SU-DHL-6 (cell line): ENCODE results near the gene LRRC4C.

Source experiments
- H2AFZ ChIP-seq: fragments of 200-600 bp; sonication (generic); 2 replicates; pipeline ENCODE4 v1.6.1; 2014; ENCODE audit warnings: low read depth, mild to moderate bottlenecking, moderate library complexity, mixed read lengths, antibody characterized with exemption, low read length; ENCODE audit not compliant: severe bottlenecking
- H3F3A ChIP-seq: fragments of 200-600 bp; shearing (Covaris generic); 2 replicates; pipeline ENCODE4 v1.6.0; 2016; ENCODE audit warnings: antibody characterized with exemption, mild to moderate bottlenecking; ENCODE audit not compliant: insufficient read depth
- H3K27ac ChIP-seq: fragments of 200-600 bp; sonication (generic); 2 replicates; pipeline ENCODE4 v1.5.1; 2016; ENCODE audit warnings: low read depth, mild to moderate bottlenecking, low read length, moderate library complexity, mixed read lengths
- H3K27me3 ChIP-seq: fragments of 200-600 bp; sonication (generic), shearing (Covaris generic); 2 replicates; pipeline ENCODE4 v1.6.0; 2014; ENCODE audit warnings: mild to moderate bottlenecking, low read length
- H3K36me3 ChIP-seq: fragments of 200-600 bp; sonication (generic); 2 replicates; pipeline ENCODE4 v1.6.1; 2014; ENCODE audit warnings: mild to moderate bottlenecking, low read length, mixed read lengths
- H3K4me2 ChIP-seq: fragments of 300-600, 200-600 bp; shearing (Covaris generic), sonication (generic); 2 replicates; pipeline ENCODE4 v1.6.0; 2014; ENCODE audit warnings: low read length, low read depth, mild to moderate bottlenecking; ENCODE audit not compliant: poor library complexity, severe bottlenecking
- H3K4me3 ChIP-seq: fragments of 200-600 bp; sonication (generic); 2 replicates; pipeline ENCODE4 v1.5.1; 2014; ENCODE audit warnings: antibody characterized with exemption, low read length, mild to moderate bottlenecking, mixed read lengths; ENCODE audit not compliant: insufficient read depth, poor library complexity, severe bottlenecking
- H3K79me2 ChIP-seq: fragments of 200-600 bp; sonication (generic); 2 replicates; pipeline ENCODE4 v1.6.1; 2014; ENCODE audit warnings: mild to moderate bottlenecking, low read length, moderate library complexity; ENCODE audit not compliant: insufficient read depth
- H3K9ac ChIP-seq: fragments of 200-600 bp; sonication (generic); 2 replicates; pipeline ENCODE4 v1.7.0; 2014; ENCODE audit warnings: mild to moderate bottlenecking, low read length
- H3K9me2 ChIP-seq: fragments of 200-600 bp; sonication (generic); replicated peaks from 2 replicates; pipeline ENCODE4 v1.6.1; 2014; ENCODE audit warnings: low read length; ENCODE audit not compliant: insufficient read depth
- H3K9me3 ChIP-seq: fragments of 200-600 bp; sonication (generic); 2 replicates; pipeline ENCODE4 v1.6.1; 2014; ENCODE audit warnings: low read length, mixed read lengths; ENCODE audit not compliant: insufficient read depth
- H4K20me1 ChIP-seq: fragments of 200-600 bp; sonication (generic); 2 replicates; pipeline ENCODE4 v1.6.1; 2014; ENCODE audit warnings: low read depth, mild to moderate bottlenecking, antibody characterized with exemption, low read length, moderate library complexity, mixed read lengths
- EZH2phosphoT487 ChIP-seq: fragments of 200-600 bp; sonication (generic), shearing (Covaris generic); conservative IDR thresholded peaks from 2 replicates; pipeline ENCODE4 v1.6.1; 2018; ENCODE audit warnings: mild to moderate bottlenecking, antibody characterized with exemption, low read length, moderate library complexity, mixed read lengths
- TF ChIP-seq, protein P1 (sequence below): fragments of 200-600 bp; sonication (generic); IDR thresholded peaks from one replicate; pipeline ENCODE4 v1.5.1; 2017; ENCODE audit warnings: antibody characterized with exemption, mild to moderate bottlenecking, low read length, moderate library complexity; ENCODE audit not compliant: insufficient read depth, poor library complexity, severe bottlenecking

LRRC4C gene

DNA sequence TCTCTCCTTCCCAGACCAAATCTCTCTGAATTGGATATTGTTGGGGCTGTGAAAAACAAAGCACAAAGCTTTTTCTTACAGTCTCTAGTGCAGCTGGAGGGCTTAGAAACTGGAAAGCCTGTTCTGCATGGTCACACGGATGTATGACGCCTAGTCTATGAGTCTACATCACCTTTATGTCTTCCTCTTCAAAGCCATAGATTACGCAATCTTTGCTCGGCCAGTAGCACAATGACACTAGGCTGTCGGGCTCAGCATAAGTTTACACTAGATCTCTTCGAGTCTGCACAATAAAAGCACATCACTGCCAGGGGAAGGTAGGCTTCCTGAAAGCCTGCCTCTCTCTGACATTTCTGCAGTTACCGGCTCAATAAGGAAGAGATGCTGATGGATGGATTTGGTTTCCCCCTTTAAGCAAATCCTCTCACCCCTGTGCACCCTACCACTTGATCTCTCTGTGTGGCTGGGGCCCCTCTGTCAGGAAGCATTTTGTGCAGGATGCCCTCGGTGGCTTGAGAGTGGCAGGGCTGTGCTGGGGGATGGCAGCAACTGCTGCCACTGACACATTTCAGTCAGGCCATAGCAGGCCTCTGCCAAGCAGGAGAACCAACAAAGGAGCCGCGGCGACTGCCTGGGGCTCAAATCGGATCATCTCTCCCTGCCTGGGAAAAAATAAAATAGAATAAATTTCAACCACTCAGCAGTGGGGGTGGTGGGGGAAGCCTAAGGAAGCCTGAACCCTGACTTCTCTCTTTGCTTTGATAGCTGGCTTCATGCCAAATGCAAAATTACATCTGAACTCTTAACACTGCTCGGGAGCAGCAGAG, 1272.8 kb downstream of the LRRC4C start:
- Histone ChIP-seq H3K27me3 (no peaks in the 10 kb centered on the region), H4K20me1 (no peaks in the 10 kb centered on the region), H3K79me2 (no peaks in the 10 kb centered on the region), H3K36me3 (no peaks in the 10 kb centered on the region), H2AFZ (no peak overlapping the region), H3F3A (no peaks in the 10 kb centered on the region), H3K9ac (no peak overlapping the region), H3K9me2 (no peaks in the 10 kb centered on the region; the same call in 1 of the 2 replicates), H3K4me2 (no peak overlapping the region), H3K27ac (no peak overlapping the region), H3K9me3 (no peaks in the 10 kb centered on the region), H3K4me3 (no peak overlapping the region)
- no peak for TF ChIP-seq EZH2phosphoT487
- TF ChIP-seq, protein P1, sequence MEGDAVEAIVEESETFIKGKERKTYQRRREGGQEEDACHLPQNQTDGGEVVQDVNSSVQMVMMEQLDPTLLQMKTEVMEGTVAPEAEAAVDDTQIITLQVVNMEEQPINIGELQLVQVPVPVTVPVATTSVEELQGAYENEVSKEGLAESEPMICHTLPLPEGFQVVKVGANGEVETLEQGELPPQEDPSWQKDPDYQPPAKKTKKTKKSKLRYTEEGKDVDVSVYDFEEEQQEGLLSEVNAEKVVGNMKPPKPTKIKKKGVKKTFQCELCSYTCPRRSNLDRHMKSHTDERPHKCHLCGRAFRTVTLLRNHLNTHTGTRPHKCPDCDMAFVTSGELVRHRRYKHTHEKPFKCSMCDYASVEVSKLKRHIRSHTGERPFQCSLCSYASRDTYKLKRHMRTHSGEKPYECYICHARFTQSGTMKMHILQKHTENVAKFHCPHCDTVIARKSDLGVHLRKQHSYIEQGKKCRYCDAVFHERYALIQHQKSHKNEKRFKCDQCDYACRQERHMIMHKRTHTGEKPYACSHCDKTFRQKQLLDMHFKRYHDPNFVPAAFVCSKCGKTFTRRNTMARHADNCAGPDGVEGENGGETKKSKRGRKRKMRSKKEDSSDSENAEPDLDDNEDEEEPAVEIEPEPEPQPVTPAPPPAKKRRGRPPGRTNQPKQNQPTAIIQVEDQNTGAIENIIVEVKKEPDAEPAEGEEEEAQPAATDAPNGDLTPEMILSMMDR, result no peak

DNA sequence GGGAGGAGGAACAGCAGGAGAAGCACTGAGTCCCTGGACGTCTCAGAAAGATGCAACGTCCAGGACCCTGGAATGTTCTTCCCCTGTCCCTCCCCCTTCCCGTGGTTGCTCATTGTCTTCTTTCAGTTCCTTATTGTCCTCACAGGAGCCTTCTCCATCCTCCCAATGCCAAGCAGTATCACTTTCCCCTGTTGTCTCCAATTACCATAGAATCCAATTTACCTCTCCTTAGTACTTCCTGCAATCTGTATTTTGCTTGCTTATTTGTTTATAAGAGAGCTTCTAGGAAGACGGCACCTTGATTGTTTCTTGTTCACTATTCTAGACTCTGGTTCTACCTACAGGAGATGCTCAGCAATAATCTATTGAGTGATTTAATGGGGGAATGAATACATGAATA, 1273.7 kb downstream of the LRRC4C start:
- Histone ChIP-seq H3K79me2 (no peaks in the 10 kb centered on the region), H3K4me3 (no peak overlapping the region)
- no peak for TF ChIP-seq EZH2phosphoT487
- TF ChIP-seq, protein P1, result no peak

DNA sequence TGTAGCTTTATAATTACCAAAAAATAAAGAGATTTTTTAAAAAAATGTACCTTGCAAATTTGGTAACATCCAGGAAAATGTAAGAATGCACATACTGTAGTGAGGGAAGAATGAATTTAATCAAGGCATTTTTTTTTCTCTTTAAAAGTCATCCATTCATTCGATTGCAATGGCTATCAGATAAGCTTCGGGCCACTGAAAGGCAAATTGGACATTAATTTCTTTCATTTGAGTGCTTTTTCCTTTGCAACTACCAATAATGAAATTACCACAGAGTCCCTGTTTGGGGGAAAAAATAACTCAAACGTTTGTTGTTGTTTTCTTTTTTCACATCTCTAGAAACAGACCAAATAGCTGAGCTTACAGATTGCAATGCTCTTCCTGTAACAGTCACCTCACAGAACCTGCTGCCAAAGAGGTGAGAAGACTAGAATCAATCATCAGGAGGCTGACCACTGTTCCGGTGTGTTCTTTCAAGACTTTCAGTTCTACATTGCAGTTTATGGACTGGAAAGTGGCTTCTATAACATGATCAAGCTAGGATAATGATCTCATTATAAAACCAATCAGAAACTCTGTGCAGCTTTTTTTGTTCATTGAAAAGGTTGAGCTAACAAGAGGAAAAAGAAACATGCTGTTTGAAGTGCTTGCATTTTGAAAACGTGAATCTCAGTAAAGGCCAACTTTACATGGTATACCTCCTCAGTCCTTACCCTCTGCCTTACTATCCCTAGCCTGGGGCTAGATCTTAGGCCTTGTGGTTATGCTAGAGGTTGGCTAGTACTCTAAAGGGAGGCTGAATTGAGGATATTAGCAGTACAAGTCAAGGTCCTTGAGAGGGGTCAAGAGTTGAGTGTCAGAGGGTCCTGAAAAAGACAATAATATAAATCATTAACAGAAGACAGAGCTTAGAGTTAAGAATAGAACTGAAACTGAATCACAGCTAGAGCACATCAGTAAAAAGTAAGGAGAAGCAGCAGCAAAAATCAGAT, 1276.1 kb downstream of the LRRC4C start:
- Histone ChIP-seq H3K36me3 (no peaks in the 10 kb centered on the region), H3K79me2 (no peaks in the 10 kb centered on the region), H3K9me2 (no peaks in the 10 kb centered on the region), H3F3A (no peaks in the 10 kb centered on the region), H4K20me1 (no peaks in the 10 kb centered on the region), H3K4me3 (no peak overlapping the region), H3K9ac (no peak overlapping the region), H3K27me3 (no peaks in the 10 kb centered on the region), H3K4me2 (no peak overlapping the region), H3K9me3 (no peaks in the 10 kb centered on the region), H3K27ac (no peak overlapping the region), H2AFZ (no peak overlapping the region)
- TF ChIP-seq EZH2phosphoT487, result no peak
- TF ChIP-seq, protein P1, result no peak

More for the DNA sequence above, 1273.7 kb downstream of the LRRC4C start:
- Histone ChIP-seq H3K9me3 (no peaks in the 10 kb centered on the region), H3K9ac (no peak overlapping the region), H4K20me1 (no peaks in the 10 kb centered on the region), H3K9me2 (no peaks in the 10 kb centered on the region), H3F3A (no peaks in the 10 kb centered on the region), H3K27me3 (no peaks in the 10 kb centered on the region), H3K27ac (no peak overlapping the region), H3K36me3 (no peaks in the 10 kb centered on the region), H3K4me2 (no peak overlapping the region), H2AFZ (no peak overlapping the region)
